Activated CD8-positive, alpha-beta memory T cell treated with anti-CD3 and anti-CD28 coated beads, Interleukin-2, amount 50 U/mL, for 1 hour (primary cell): ENCODE data around the gene HSPE1.
"Not testable (repeated sequence)": the region's sequence is repeated elsewhere in the genome, so short reads cannot be mapped to it uniquely, and the experiment has no call there.

Source experiments
- DNase-seq: peaks from one replicate; pipeline ENCODE4 v3.0.0-alpha.2; 2020; ENCODE audit errors: extremely low read depth

Gene HSPE1

GRCh38 chr2:197499594-197500502, at the start of gene HSPE1, which contains the start of gene HSPD1:
TSS of gene HSPE1 (plus strand) at chr2:197500379. CDS start at chr2:197500437, 58 bp downstream.
TSS of gene HSPD1 (minus strand) at chr2:197499840. CDS start at chr2:197498848, 992 bp downstream.
- peak; percentile 96 for DNase-seq

DNA sequence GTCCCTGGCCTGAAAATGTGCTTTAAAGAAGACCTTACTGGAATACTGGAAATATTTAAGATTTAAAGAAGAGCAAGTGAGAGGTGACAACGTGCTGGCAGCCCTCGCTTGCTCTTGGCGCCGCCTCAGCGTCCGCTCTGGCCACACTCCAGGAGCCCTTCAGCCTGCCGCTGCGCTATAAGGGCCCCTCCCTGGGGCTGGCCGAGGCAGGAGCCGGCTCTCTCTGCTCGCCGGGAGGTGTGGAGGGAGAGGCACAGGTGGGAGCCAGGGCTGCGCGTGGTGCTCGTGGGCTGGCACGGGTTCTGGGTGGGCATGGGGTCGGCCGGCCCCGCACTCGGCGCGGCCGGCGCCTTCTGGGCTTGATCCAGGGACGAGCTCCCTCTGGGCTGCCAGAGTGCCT, 49.7 kb upstream of the HSPE1 start:
- no peak for DNase-seq

GRCh38 chr2:197450935-197451358, 49.2 kb upstream of the HSPE1 start:
- DNase-seq: not testable (repeated sequence)

- no peak for DNase-seq
These were observed 47.4 kb upstream of the HSPE1 start for GRCh38 chr2:197452754-197453122.

DNA sequence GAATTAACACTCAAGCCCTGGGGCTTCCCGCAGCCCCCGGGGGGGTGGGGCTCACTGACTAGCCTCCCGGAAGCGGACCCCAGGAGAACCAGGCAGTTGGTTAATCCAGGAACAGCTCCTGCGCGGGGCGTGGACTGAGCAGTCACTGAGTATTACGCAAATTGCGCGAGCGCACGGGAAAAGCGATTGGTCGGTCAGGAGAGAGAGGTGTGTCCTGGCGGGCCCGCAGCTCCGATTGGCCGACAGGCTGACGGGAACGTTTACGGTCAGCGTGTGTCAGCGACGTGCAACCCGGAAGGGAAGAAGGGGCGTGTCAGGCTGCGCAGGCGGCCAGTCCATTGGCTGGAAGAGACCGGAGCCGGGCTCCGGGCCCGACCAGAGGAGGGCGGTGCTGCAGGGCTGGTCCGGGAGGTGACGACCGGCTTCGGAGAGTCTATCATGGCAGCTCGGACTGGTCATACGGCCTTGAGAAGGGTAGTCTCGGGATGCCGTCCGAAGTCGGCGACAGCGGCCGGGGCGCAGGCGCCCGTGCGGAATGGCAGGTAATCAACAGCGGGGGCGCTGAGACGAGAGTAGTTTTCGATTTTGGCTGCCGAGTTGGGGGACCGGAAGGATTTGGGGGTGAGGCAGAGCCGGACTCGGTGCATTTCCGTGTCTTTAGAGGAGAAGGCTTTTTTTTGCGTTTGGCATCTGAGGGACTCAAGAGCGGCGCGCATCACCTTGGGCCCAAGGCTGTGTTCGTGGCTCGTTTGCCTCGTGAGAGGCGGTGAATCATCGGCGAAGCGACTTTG, 46.9 kb upstream of the HSPE1 start, which contains the start of gene COQ10B:
COQ10B (plus strand) TSS at position 430 of the 791 bp plus-strand sequence; CDS start at position 439, 9 bp downstream.
- DNase-seq: peak; percentile 94

DNA sequence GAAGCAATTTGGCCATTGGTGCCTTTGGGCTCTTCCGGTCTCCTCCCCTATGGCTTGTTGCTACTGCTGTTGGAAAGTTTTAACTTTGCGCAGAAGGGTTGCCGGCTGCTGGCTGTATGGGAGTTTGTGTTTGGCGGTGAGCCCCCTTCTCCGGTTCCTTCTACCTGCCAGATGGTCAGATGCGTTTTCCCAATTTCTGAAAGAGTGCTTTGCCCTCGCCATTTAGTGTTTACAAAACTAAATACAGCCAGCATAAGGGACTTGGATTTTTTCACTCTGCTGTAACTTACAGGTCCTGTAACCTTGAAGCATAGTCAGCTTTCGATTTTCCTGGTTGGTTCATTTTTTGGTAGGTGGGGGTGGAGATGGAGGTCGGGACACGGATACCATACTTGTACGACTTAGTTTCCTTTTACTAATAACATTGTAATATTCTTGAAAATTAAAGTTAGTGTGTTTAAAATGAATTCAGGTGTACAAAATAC, 46.2 kb upstream of the HSPE1 start:
- no peak for DNase-seq

DNA sequence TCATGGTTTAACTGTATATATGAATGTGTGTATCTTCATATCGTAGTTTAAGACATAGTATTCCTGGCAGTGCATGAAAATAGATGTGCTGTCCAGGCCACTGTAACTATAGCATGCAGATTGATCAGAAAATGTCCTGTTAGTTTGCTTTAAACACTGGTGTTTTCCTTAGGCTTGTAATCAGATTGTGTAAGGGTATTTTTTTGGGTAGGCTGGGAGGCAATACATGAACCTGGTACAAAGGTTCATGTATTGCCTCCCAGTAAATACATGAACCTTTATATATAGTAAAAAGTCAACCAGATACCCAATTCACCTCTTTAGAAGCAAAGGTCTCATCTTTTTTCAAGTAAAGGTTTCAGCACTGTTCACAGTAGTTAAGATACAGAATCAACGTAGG, 45.3 kb upstream of the HSPE1 start:
- no peak for DNase-seq

DNA sequence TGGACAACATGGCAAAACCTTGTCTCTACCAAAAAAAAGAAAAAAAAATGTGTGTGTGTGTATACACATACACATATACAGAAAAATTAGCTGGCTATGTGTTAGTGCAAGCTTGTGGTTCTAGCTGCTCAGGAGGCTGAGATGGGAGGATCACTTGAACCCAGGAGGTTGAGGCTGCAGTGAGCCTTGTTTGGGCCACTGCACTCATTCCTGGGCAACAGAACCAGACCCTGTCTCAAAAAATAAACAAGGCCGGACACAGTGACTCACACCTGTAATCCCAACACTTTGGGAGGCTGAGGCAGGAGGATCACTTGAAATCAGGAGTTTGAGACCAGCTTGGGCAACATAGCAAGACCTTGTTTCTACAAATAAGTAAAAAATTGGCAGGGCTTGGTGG, 44.8 kb upstream of the HSPE1 start:
- DNase-seq: no peak

GRCh38 chr2:197460649-197461048, 39.5 kb upstream of the HSPE1 start:
- no peak for DNase-seq

GRCh38 chr2:197461057-197461456, 39.1 kb upstream of the HSPE1 start:
- no peak for DNase-seq

GRCh38 chr2:197464175-197464574, 36.0 kb upstream of the HSPE1 start:
- no peak for DNase-seq

DNA sequence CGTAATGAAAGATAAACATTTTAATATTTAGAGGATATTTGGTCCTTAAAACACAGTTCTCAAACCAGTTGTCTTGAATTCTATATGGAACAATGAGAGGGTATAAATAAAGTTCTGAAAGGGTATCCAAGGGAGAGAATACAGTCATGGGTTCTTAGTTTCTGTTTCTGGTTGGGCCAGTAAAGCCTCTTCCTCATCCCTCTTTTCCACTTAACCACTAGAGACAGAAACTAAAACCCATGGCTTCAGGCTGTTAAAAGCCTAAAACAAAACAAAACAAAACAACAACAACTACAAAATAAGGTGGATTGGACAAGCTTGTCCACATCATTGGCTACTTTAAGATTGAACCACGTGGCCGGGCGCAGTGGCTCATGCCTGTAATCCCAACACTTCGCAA, 28.0 kb upstream of the HSPE1 start:
- DNase-seq: no peak

DNA sequence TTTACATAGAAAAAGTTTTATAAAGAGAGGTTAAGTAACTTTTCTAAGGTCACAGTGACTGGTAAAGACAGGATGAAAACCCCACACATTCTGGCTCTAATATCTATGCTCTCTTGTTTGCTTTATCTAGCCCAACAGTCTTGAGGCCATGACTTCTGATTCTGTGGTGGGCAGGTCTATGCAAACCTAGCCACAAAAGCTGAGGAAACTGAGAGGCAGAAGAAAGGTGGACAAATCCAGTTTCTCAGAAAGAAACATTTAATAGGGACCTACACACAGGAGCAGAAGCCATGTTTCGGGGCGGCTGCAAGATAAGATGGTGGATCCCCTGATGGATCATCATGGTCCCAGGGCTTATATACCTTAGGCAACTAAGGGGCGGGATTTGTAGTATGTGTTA, 22.4 kb upstream of the HSPE1 start:
- no peak for DNase-seq

DNA sequence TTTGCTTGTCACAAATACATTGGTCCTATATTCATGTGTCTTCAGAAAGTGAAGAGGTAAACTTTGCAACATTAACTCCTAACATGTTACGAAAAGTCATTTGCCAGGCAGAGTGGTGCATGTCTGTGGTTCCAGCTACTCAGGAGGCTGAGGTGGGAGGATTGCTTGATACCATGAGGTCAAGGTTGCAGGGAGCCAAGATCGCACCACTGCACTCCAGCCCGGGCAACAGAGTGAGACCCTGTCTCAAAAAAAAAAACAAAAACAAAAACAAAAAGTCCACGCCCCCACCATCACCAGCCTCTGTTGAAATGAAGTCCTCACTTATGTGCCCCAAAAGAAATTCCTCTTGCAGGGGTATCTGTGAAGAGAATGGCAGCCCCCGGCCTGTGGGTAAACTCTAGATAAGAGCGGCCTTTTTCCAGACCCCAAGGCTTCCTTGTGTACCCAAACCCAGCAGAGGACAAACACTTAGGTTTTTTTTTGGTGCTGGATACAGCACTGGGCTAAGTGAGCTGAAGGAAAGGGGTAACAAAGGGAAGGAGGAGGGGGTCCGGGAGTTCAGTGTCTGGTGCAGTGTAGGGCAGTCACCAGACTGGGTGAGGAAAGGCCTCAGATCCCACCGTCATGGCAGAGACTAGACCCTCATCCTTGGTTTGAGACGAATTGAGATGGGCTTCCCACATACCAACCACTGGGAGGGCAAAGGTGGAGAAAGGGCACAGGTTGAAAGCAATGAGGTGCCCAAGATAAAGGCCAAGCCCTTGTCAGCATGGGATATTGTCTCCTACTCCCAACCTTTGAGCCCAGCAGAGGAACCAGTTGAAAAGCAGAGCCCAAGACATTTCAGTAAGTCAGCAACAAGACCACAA, 19.8 kb upstream of the HSPE1 start:
- DNase-seq: no peak

GRCh38 chr2:197484248-197484647, 15.9 kb upstream of the HSPE1 start:
- not testable (repeated sequence) for DNase-seq

GRCh38 chr2:197486175-197486574, 14.0 kb upstream of the HSPE1 start:
- no peak for DNase-seq

- DNase-seq: no peak
These were observed 12.8 kb upstream of the HSPE1 start for GRCh38 chr2:197487385-197487784.

DNA sequence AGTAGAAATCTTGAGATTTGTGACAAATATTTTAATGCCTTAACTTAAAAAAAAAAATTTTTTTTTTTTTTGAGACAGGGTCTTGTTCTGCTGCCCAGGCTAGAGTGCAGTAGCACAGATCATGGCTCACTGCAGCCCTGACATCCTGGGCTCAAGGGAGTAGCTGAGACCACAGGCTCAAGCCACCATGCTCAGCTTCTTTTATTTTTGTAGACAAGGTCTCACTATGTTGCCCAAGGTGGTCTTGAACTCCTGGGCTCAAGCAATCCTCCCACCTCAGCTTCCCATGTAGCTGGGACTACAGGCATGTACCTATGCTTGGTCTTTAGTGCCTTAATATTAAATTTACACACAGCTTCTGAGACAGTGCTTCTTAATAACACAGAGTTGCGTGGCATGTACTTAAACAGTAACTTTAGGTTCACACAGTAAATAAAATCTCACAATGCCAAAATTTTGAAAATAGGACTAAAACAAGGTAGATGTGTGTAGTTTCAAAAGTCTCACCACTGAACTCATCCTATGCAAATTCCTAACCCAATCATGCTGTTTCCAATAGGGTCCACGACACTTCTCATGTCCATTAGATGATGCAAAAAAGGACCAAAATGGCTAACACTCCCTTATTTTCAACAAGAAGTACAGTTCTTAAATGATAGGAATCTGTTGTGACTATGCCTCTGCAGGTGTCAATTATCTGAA, 4.6 kb upstream of the HSPE1 start:
- no peak for DNase-seq

DNA sequence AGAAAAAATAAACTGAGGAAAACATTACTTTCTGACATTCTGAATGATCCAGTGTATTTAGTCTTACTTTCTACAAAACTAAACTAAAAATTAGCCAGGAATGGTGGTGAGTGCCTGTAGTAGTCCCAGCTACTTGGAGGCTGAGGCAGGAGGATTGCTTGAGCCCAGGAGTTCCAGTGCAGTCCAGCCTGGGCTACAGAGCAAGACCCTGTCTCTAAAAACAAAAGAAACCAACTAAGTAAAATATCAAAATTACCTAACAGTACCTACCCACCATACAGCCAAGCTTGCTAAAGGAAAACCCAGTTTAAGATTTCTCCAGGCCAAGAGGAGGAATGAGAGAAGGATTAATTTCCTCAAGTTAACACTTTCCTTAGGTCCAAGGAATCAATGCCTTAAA, 3.5 kb upstream of the HSPE1 start:
- DNase-seq: no peak

DNA sequence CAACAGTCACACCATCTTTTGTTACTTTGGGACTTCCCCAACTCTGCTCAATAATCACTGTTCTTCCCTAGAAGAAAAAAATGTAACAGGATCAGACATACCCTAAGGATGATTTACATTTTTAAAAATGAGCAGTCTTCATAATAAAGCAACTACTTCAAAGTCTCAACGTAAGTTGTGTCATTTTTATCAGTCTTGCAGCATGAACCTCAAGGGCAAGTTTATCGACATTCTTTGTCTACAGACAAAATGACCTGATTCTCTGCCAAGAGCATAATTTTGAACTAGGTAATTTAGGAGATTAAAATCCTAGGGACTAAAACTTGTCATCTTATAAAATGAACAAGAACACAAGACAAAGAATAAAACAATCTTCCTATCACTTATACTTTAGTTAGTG, 2.9 kb upstream of the HSPE1 start:
- DNase-seq: no peak
